Measurements from ENCODE around the gene MAP2K4. TPM values are rescaled to one million over a fixed set of nuclear protein-coding genes. Genes with fewer than 3 reads are reported as not detected.

MAP2K4 gene
- total and polyA plus RNA-seq, 2 of the 8 experiments (the other 6 are each of a cell fraction or from before 2014, with no cell fraction given) = 14.2 to 37.3 TPM

DNA sequence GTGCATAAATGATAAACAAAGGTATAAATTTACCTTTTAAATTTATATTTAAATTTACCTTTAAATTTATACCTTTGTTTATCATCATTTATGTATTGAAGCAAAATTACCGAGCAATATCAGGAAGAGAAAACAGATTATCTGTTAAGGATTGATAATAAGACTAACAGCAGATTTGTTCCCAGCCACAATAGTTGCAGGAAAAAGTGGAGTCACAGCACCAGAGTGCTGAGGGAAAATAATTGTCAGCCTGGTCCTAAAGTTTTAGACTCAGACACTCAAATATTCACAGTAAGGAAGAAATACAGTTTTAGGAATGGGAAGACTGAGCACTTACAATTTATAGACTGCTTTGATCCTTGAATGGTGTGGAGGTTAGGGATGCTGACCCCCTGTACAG is 117.2 kb downstream of the MAP2K4 start:
- POLR2A ChIA-PET (ENCODE audit: partially characterized antibody) = no interaction called here
- TF ChIP-seq TAF1 (IDR thresholded peaks at IDR 0.05; ENCODE audit: low read depth, low read length) (no peak), RAD21 (IDR thresholded peaks at IDR 0.05 in 1 of 2, conservative IDR thresholded peaks at IDR 0.05 in 1 of 2; ENCODE audit: low read depth in 2 of 2, low read length in 2 of 2) (no peak), CBX8 (IDR thresholded peaks at IDR 0.05; ENCODE audit: borderline replicate concordance, low read depth, low read length) (no peak), RNF2 (IDR thresholded peaks at IDR 0.05; ENCODE audit: borderline replicate concordance, low read depth, low read length, missing control alignments, poor library complexity, severe bottlenecking) (no peak), SP1 (IDR thresholded peaks at IDR 0.05; ENCODE audit: low read depth, low read length) (no peak), GABPA (IDR thresholded peaks at IDR 0.05; ENCODE audit: borderline replicate concordance, insufficient read depth, low read length) (no peak), SAP30 (IDR thresholded peaks at IDR 0.05; ENCODE audit: insufficient read depth, insufficient replicate concordance, low read length) (no peak), CTBP2 (IDR thresholded peaks at IDR 0.05; ENCODE audit: borderline replicate concordance, insufficient read depth, insufficient read length, low read length) (no peak), SIRT6 (IDR thresholded peaks at IDR 0.05; ENCODE audit: low read length) (no peak), POLR2A (IDR thresholded peaks at IDR 0.05; ENCODE audit: control extremely low read depth in 1 of 2, low read depth in 2 of 2, low read length in 2 of 2) (no peak), NRF1 (IDR thresholded peaks at IDR 0.05; ENCODE audit: low read depth, low read length) (no peak), FOSL1 (IDR thresholded peaks at IDR 0.05; ENCODE audit: insufficient read depth, low read depth, low read length) (no peak), TEAD4 (IDR thresholded peaks at IDR 0.05; ENCODE audit: low read depth, low read length) (no peak), BRCA1 (IDR thresholded peaks at IDR 0.05; ENCODE audit: low read depth, low read length) (no peak), SRF (IDR thresholded peaks at IDR 0.05; ENCODE audit: low read depth, low read length) (no peak)

More for the DNA sequence above, 117.2 kb downstream of the MAP2K4 start:
- CTCF ChIA-PET (ENCODE audit: partially characterized antibody) = no interaction called here
- Histone ChIP-seq H3K36me3 (ENCODE audit: control insufficient read depth in 2 of 4, insufficient read depth in 4 of 4, low read length in 3 of 4) (peaks cover 0 to 27% (median 11%) of the 10 kb centered on the region in 4 experiments; a peak in 6 of 8 replicates), H2BK5ac (ENCODE audit: low read depth, low read length) (no peak overlapping the region), H2AK5ac (ENCODE audit: low read depth, low read length) (no peak overlapping the region), H4K8ac (ENCODE audit: extremely low read depth, insufficient read depth, low read length) (no peak overlapping the region), H2BK12ac (ENCODE audit: low read depth, low read length) (no peak overlapping the region), H3K18ac (ENCODE audit: extremely low read depth, low read length) (no peak overlapping the region), H3K9ac (replicated peaks in 1 of 4; ENCODE audit: extremely low read depth in 1 of 4, low read depth in 3 of 4, low read length in 3 of 4) (no peak overlapping the region), H3K23ac (ENCODE audit: insufficient read length) (no peak overlapping the region), H3K56ac (replicated peaks; ENCODE audit: insufficient read length, low read depth, low read length) (no peak overlapping the region), H3K4ac (replicated peaks; ENCODE audit: insufficient read length, low read depth, low read length) (no peak overlapping the region), H3K27ac (ENCODE audit: low read depth, low read length) (no peak overlapping the region), H2AFZ (ENCODE audit: low read length) (no peak overlapping the region), H3K23me2 (ENCODE audit: low read depth, low read length) (no peaks in the 10 kb centered on the region), H2BK20ac (ENCODE audit: low read length) (no peak overlapping the region), H3K79me2 (ENCODE audit: control insufficient read depth in 1 of 2, insufficient read depth in 2 of 2, low read length in 2 of 2) (no peaks in the 10 kb centered on the region), H2BK15ac (ENCODE audit: low read length) (no peak overlapping the region), H4K91ac (replicated peaks; ENCODE audit: insufficient read length, low read length) (no peak overlapping the region), H3K4me2 (ENCODE audit: insufficient read depth in 1 of 2, low read depth in 2 of 2, low read length in 2 of 2) (no peak overlapping the region), H2BK120ac (replicated peaks; ENCODE audit: low read depth, low read length) (no peak overlapping the region), H3K79me1 (ENCODE audit: low read depth, low read length) (no peaks in the 10 kb centered on the region), H4K5ac (ENCODE audit: insufficient read length, low read depth, low read length) (no peak overlapping the region), H3K27me3 (replicated peaks in 1 of 4; ENCODE audit: control insufficient read depth in 3 of 4, extremely low read depth in 1 of 4, insufficient read depth in 3 of 4, low read length in 3 of 4) (no peaks in the 10 kb centered on the region), H4K20me1 (replicated peaks in 1 of 2; ENCODE audit: control insufficient read depth in 1 of 2, insufficient read depth in 2 of 2, low read length in 2 of 2) (no peaks in the 10 kb centered on the region), H3K4me1 (replicated peaks in 1 of 4; ENCODE audit: control insufficient read depth in 3 of 4, insufficient read depth in 4 of 4, low read length in 3 of 4) (no peaks in the 10 kb centered on the region; a peak in 1 of 7 replicates), H3K9me3 (ENCODE audit: insufficient read depth in 2 of 2, low read depth in 1 of 2, low read length in 1 of 2) (peaks cover 0 to 6% of the 10 kb centered on the region in 2 experiments; a peak in 1 of 4 replicates), H3K14ac (ENCODE audit: insufficient read length) (no peak overlapping the region), H3K4me3 (ENCODE audit: extremely low read depth in 1 of 4, insufficient read depth in 2 of 4, low read depth in 3 of 4, low read length in 4 of 4) (no peak overlapping the region)
- DNase-seq (ENCODE audit: low read depth in 1 of 2, low spot score in 2 of 2) (no peak), FAIRE-seq (no peak)
- WGBS, 2 experiments (ENCODE audit: extremely low coverage in 1 of 2, insufficient coverage in 1 of 2, insufficient read length in 1 of 2, insufficient replicate concordance in 2 of 2, low coverage in 1 of 2, low lambda C conversion rate in 2 of 2, missing lambda C conversion rate in 1 of 2) = 97% methylated on average over 1 of the region's 1 CpG; no CpG with 5 or more reads in 1 of the 2 experiments
